ENCODE data around the gene NFIC. TPM values are rescaled to one million over a fixed set of nuclear protein-coding genes. Genes with fewer than 3 reads are reported as not detected.
A peak's percentile ranks its signal among the peaks of the same experiment; 100 is the strongest.

The NFIC gene
- total RNA-seq, 1 experiment from 2014 or later: 8.0 TPM

DNA sequence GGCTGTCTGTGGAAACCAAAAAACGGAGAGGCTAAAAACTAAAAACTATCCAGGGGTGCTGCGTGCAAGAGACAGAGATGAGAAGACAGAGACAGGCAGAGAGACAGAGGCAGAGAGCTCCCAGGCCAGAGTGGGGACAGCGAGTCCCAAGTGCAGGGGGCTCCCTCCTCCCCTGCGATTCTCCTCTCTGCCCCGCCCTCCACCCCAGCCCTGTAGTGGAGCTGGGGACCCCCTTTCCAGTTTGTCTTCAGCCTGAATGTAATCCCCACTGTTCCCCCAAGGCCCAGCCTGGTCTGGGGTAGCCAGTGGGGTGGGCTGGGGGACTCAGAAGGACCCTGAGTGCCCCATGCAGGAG, 2.0 kb downstream of the NFIC start:
- TF ChIP-seq, protein P1, sequence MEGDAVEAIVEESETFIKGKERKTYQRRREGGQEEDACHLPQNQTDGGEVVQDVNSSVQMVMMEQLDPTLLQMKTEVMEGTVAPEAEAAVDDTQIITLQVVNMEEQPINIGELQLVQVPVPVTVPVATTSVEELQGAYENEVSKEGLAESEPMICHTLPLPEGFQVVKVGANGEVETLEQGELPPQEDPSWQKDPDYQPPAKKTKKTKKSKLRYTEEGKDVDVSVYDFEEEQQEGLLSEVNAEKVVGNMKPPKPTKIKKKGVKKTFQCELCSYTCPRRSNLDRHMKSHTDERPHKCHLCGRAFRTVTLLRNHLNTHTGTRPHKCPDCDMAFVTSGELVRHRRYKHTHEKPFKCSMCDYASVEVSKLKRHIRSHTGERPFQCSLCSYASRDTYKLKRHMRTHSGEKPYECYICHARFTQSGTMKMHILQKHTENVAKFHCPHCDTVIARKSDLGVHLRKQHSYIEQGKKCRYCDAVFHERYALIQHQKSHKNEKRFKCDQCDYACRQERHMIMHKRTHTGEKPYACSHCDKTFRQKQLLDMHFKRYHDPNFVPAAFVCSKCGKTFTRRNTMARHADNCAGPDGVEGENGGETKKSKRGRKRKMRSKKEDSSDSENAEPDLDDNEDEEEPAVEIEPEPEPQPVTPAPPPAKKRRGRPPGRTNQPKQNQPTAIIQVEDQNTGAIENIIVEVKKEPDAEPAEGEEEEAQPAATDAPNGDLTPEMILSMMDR (conservative IDR thresholded peaks at IDR 0.05): no peak
- Histone ChIP-seq H3K79me1 (ENCODE audit: insufficient read depth, low read depth, low read length, poor library complexity, severe bottlenecking) (no peaks in the 10 kb centered on the region), H3K27me3 (ENCODE audit: insufficient read depth, low read length) (peaks cover 79% of the 10 kb centered on the region), H3K23me2 (ENCODE audit: insufficient read length, low read depth, low read length, poor library complexity, severe bottlenecking) (peaks cover 10% of the 10 kb centered on the region), H2BK12ac (ENCODE audit: insufficient read length, low read depth, low read length) (no peak overlapping the region), H2BK5ac (ENCODE audit: insufficient read length, low read length) (no peak overlapping the region), H3K4me2 (ENCODE audit: insufficient read depth, insufficient read length, low read length) (no peak overlapping the region), H4K91ac (ENCODE audit: insufficient read length, low read depth, low read length) (no peak overlapping the region), H2BK15ac (ENCODE audit: low read depth, low read length) (no peak overlapping the region), H2AK5ac (ENCODE audit: insufficient read length, low read length) (no peak overlapping the region), H3T11ph (ENCODE audit: low read length) (no peak overlapping the region), H3K27ac (ENCODE audit: insufficient read length, low read depth, low read length) (no peak overlapping the region), H2AFZ (ENCODE audit: low read length) (no peak overlapping the region), H3K79me2 (ENCODE audit: insufficient read depth, low read length) (no peaks in the 10 kb centered on the region), H3K4me1 (ENCODE audit: insufficient read depth, low read length) (no peaks in the 10 kb centered on the region), H3K9me3 (ENCODE audit: control insufficient read depth, low read depth, low read length) (no peaks in the 10 kb centered on the region), H2BK20ac (ENCODE audit: low read depth, low read length, poor library complexity, severe bottlenecking) (no peak overlapping the region), H3K4ac (ENCODE audit: low read depth, low read length) (no peak overlapping the region), H3K18ac (ENCODE audit: insufficient read length, low read depth, low read length) (no peak overlapping the region), H2BK120ac (ENCODE audit: low read depth, low read length, poor library complexity, severe bottlenecking) (no peak overlapping the region), H3K56ac (ENCODE audit: insufficient read length, low read depth, low read length) (no peak overlapping the region), H3K23ac (ENCODE audit: insufficient read length, low read depth, low read length) (no peak overlapping the region), H4K5ac (ENCODE audit: insufficient read length, low read depth, low read length) (no peak overlapping the region), H3K14ac (ENCODE audit: insufficient read depth, low read length) (no peak overlapping the region), H4K20me1 (ENCODE audit: control insufficient read depth, insufficient read depth, insufficient read length) (no peaks in the 10 kb centered on the region), H4K8ac (replicated peaks; ENCODE audit: insufficient read length, low read depth, low read length) (no peak overlapping the region), H3K9ac (ENCODE audit: extremely low read depth, insufficient read length, low read length) (no peak overlapping the region)
- no peak for DNase-seq
- Mint-ChIP-seq H3K27ac (no peak overlapping the region), H3K4me3 (peak overlapping the region in 1 of 2 experiments; percentile 79; a peak in 2 of 5 replicates), H3K36me3 (ENCODE audit: insufficient read depth in 1 of 3, low read depth in 3 of 3) (no peaks in the 10 kb centered on the region; a peak in 1 of 7 replicates), H3K27me3 (ENCODE audit: low read depth) (peaks cover 99% of the 10 kb centered on the region), H3K9me3 (peaks cover 0 to 5% of the 10 kb centered on the region in 2 experiments; a peak in 1 of 5 replicates), H3K4me1 (peaks cover 6 to 45% of the 10 kb centered on the region in 2 experiments)
- no CpG with 5 or more reads among the region's 5 CpGs for WGBS (ENCODE audit: extremely low coverage, insufficient read length, low lambda C conversion rate)
